HL-60 (cell line): ENCODE measurements around the gene TIAM1.

Source experiments
- GABPA ChIP-seq: IDR thresholded peaks from 2 replicates; pipeline ENCODE4 v1.6.1; 2012; ENCODE audit warnings: low read depth
- POLR2AphosphoS5 ChIP-seq: IDR thresholded peaks from 2 replicates; pipeline ENCODE4 v1.6.1; 2012; ENCODE audit warnings: low read depth
- SPI1 ChIP-seq: IDR thresholded peaks from 2 replicates; pipeline ENCODE4 v1.6.1; 2012; ENCODE audit warnings: low read depth, mild to moderate bottlenecking, borderline replicate concordance
- TF ChIP-seq, protein P1 (sequence below): IDR thresholded peaks from one replicate; pipeline ENCODE4 v1.5.1; 2011; ENCODE audit warnings: low read length, control low read depth, inconsistent platforms; ENCODE audit not compliant: insufficient read depth

DNA sequence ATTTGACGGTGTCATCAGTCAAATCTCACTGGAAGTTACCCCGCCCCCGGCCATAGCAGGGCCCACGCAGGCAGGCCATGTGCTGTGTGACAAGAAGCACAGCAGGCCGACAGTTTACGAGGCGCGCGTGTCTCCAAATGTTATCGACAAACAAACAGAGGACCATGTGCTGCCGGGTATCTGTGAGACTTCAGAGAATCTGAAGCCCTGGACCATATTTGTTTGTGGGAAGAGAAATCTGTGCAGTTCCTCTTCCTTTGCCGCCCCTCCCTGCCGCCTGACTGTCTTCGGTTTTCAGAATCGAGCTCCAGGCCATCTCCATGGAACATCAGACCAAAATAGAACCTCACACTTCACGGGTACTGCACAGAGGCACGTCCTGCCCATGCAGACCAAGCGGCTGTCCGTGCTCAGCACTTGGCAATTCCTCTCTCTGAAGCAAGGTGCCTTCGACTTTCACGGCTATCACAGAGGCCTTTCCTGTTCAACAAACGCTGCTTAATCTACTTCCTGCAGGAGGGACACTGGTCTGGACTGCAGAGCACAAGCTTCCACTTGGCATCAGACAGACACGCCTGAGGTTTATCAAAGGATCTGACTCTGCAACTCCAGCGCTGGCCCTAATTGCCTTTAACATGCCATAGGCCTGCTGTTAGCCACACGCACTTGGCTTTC lies 170.0 kb downstream of the TIAM1 start:
- no peak for TF ChIP-seq POLR2AphosphoS5
- TF ChIP-seq, protein P1, sequence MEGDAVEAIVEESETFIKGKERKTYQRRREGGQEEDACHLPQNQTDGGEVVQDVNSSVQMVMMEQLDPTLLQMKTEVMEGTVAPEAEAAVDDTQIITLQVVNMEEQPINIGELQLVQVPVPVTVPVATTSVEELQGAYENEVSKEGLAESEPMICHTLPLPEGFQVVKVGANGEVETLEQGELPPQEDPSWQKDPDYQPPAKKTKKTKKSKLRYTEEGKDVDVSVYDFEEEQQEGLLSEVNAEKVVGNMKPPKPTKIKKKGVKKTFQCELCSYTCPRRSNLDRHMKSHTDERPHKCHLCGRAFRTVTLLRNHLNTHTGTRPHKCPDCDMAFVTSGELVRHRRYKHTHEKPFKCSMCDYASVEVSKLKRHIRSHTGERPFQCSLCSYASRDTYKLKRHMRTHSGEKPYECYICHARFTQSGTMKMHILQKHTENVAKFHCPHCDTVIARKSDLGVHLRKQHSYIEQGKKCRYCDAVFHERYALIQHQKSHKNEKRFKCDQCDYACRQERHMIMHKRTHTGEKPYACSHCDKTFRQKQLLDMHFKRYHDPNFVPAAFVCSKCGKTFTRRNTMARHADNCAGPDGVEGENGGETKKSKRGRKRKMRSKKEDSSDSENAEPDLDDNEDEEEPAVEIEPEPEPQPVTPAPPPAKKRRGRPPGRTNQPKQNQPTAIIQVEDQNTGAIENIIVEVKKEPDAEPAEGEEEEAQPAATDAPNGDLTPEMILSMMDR, result no peak
- TF ChIP-seq GABPA, result no peak
- TF ChIP-seq SPI1, result no peak
